Measurements from ENCODE around the gene DHRS7B.

The DHRS7B gene

DNA sequence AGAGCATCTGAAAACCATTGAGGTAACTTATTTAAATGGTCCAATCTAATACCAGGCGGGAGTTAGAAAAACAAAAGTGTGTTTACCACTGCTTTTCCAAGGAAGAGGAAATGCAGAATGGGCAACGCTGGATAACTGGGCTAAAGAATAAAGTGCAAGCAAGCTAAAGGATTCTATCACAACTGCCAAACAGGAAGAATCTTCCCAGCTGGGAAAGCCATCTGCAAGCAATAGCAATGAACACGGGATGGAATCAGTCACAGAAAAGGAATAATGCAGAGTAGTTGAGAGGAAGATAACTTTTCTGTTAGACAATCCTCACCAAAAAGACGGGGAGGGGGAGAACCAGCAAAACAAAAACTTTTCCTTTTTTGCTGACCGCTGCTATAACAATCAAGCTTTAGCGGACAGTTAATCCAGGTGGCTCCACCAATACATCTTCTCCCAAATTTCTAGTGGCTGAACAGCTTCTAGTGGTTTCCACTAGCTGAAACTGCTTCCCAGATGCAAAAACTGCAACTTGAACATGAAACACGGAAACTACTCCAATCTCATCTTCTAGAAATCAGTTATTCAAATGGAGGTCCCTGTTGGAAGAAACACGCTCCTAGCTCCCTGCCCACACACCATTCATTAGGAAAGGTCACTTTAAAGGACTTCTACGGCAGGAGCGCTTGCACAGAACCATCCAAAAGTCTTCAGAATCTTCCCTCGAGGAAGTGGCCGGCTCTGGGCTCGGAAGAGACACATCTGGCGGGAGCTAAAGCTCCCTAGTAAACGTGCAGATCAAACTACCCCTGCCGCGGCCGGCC lies 86.3 kb downstream of the DHRS7B start:
- no peak for DNase-seq

DNA sequence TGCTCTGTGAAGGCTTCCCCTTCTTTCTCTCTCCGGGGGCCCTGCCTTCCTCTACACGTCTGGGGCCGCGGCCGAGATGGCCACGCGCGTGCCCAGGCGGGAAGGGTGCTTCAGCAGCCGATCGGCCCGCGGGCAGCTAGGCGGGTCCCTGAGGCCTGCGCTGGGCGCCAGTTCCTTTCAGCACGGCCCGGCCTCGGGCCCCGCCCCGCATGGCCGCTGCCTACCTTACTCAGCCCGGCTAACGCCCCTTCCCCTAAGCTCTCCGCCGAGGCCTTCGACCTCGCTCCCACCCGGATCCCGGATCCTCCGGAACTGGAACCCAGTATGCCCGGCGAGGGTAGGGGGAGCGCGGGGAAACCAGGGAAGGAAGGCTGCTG lies 86.9 kb downstream of the DHRS7B start:
- peak; percentile 68 for DNase-seq

DNA sequence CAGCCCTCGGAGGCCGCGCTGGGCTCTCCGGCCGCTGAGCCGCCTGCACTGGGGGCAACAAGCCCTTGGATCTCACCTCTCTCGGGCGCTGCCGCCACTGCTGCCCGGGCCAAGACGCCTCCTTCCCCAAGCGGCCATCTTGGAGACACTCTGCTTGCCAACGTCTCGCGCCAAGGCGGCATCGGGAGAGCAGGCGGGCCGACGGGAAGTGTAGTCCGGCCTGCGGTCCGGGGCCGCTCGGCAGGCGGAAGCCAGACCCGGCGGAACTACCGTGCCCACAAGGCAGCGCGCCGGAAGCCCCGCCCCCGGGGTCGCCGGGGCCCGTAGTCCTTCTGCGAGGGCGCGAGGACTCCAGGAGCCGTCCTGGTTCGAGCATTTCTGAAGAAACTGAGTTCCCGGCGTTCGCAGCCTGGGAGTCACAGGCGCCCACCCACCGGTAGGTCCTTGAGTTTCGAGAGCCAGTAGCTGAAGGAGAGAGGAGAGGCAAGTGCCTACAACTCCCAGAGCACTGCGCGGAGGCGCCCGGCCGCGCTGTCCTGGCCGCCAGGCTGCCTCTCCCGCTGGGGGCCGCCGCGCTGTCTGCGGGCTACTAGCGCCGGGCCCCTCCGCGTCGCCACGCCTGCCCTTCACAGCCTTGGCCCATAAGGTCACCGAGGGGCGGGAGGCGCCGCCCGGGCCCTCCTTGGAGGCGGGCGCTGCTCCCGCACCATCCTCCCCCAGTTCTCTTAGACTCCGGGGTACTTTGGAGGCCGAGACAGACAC lies 87.4 kb downstream of the DHRS7B start, which contains the start of gene TMEM11:
TMEM11 (minus strand) TSS at position 147 of the 762 bp plus-strand sequence; CDS start at position 138, 9 bp downstream.
- peak; percentile 98 for DNase-seq

DNA sequence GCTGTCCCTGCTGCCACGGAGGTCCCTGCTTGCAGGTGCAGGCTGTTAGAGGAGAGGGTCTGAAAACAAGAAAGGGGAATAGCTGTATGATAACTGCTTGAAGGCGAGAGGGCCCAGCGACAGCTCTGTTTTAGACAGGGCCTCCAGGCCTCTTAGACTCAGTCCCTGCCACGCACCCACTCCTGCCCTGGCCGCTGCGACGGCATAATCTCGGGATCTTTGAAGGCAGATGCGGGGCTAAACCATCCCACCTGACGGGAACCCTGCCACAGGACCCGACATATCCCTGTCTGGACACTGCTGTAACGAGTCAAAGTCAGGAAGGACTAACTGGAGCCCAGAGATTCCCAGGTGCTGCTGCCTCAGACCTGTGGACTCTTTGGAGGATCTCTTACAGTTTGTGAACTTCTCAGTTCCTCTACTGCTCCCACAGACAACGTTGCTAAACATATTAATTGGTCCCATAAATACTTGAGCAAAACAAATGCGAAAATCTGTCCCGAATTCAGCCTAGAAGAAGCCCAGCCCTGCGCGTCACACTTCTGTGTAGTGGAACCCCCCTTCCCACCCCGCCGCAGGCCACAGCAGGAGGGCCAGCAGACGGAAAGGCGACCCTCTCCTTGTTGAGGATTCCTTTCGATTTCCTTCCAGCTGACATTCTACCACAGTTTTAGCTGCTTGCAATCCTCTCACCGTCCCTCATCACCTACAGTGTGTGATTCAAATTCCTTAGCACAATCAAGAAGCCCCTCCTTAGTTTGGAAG lies 88.2 kb downstream of the DHRS7B start:
- no peak for DNase-seq

DNA sequence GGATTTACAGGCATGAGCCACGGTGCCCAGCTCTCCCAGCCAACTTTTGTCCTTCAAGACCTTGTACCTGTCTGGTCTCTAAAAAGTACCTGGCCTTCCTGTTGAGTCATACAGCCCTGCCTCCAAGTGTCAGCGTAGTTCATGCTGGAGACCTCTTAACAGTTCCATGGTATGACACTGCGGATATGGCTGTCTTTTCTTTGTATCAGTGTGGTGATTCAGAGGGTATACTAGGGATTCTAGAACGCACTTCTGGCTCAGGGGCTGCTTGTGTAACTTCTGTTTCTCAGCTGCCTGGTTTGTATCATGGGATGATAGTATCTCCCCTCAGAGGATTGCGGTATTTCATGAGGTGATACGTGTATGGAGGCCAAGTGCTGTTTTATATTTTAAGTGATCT lies 89.2 kb downstream of the DHRS7B start:
- DNase-seq: no peak

DNA sequence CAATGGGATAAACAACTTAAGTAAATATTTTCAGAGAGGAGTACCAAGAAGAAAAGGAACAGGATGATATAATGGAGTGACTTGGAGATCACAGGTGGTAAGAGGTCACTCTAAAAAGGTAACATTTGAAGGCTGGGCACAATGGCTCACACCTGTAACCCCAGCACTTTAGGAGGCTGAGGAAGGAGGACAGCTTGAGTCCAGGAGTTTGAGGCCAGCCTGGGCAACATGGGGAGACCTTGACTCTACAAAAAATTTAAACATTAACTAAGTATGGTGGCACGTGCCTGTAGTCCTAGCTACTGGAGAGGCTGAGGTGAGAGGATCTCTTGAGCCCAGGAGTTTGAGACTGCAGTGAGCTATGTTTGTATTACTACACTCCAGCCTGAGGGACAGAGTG lies 90.6 kb downstream of the DHRS7B start:
- no peak for DNase-seq

DNA sequence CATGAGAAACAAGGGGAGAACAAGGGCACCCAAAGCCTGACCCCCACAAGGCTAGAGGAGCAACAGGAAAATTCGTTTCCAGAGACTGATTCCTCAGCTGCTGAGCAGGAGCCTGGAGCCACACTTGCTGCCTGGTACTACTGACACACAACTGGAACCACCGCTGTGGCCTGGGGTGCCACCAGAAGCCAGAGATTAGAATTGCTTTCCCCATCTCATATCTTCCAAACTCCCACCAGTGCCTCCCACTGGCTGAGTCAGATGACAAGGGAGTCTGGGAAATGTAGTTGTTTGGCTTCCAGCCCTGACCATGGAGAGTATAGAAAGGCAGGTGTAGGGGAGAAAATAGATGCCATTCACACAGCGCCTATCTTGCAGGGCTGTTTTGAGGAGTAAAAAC lies 91.3 kb downstream of the DHRS7B start:
- peak; percentile 61 for DNase-seq

DNA sequence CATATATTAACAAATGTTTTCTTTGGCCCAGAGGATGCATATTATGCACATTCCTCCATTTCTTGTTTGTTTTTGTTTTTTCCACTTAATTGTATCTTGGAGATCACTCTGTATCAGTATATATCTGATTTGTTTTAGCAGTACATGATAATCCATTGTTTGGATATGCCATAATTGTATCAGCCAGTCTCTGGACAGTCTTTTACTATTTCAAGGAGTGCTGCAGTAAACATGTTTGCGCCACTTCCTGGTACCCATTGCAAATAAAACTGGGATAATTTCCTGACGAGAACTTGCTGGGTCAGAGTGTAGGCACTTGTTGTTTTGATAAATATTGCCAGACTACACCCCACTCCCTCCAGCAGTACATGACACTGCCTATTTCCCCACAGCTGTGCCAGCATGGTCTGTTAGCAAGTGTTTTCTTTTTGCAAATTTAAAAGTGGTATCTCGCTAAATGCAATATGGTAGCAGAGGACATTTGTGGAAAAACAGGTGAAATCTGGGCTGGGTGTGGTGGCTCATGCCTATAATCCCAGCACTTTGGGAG lies 92.1 kb downstream of the DHRS7B start:
- DNase-seq: no peak

DNA sequence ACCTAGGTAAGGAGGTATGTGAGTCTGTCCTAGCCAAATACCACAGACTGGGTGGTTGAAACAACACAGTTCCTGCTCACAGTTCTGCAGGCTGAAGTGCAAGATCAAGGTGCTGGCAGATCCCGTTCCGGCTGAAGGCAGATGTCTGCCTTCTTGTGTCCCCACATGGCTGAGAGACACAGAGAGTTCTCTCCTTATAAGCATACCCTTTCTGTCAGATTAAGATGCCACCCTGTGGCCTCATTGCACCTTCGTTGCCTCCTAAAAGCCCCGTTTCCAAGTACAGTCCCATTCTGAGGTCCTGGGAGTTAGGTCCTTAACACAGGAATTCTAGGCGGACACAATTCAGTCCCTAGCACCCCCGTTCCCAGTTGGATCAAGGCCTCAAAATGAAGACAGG lies 96.3 kb downstream of the DHRS7B start:
- no peak for DNase-seq

DNA sequence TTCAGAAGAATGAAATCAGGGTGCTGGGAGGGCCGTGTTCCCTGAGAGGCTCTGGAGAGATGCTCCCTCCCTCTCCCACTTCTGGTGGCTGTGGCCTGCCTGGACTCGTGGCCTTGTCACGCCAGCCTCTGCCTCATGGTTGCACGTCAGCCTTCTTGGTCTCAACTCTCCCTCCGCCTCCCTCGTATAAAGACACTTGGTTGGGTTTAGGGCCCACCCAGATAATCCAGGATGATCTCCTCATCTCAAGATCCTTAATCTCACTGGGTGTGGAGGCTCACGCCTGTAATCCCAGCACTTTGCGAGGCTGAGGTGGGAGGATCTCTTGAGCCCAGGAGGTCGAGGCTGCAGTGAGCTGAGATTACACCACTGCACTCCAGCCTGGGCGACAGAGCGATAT lies 100.5 kb downstream of the DHRS7B start:
- peak; percentile 84 for DNase-seq

DNA sequence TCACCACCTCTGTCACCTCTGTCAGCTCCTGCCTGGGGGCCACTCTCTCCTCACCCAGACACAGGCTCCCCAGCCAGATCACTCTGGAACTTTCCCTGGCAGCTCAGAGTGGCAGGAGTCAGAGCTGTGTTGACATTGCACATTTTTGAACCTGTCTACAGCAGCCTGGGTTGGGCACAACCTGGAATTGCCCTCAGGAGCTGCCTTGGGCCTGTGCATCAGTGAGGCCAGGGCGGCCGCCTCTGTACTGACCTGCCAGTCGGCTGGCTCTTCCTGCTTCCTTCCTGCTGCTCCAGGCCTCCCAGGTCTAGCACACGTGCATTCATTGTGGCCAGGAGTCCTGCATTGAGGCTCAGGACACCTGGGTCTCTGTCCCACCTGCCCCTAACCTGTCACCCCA lies 101.3 kb downstream of the DHRS7B start:
- no peak for DNase-seq

DNA sequence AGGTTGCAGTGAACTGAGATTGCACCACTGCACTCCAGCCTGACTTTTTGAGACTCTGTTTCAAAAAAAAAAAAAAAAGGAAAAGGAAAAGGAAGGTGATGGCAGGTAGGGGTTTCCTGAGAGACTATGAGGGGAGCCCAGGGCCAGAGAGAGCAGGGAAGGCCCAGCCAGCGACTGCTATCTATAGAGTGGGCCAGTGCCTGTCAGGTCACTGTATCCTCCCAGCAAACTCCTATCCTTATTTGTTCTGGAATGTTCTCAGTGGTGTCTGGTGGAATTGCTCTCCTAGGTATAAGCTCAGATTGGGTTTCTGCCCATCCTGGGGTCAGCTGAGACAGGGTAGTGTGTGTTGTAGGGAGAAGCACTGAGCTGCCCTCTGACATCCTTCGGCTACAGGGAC lies 102.1 kb downstream of the DHRS7B start:
- no peak for DNase-seq

DNA sequence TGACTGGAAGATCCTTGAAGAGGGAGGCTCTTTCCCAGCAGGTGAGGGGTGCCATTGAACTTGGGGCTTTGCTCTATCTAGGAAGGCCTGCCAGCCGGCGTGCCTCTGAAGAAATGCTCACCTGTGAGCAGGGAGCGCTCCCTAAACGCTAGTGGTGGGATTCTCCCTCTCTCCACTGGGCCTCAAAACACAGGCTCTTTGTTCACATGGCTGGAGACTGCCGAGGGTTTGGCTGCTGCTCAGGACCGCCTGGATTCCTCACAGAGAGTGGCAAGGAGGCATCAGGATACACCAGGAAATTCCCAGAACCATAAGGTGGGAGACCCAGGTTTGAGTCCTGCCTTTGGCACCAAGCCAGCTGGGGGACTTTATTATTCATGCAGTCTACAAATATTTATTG lies 104.8 kb downstream of the DHRS7B start:
- DNase-seq: no peak

DNA sequence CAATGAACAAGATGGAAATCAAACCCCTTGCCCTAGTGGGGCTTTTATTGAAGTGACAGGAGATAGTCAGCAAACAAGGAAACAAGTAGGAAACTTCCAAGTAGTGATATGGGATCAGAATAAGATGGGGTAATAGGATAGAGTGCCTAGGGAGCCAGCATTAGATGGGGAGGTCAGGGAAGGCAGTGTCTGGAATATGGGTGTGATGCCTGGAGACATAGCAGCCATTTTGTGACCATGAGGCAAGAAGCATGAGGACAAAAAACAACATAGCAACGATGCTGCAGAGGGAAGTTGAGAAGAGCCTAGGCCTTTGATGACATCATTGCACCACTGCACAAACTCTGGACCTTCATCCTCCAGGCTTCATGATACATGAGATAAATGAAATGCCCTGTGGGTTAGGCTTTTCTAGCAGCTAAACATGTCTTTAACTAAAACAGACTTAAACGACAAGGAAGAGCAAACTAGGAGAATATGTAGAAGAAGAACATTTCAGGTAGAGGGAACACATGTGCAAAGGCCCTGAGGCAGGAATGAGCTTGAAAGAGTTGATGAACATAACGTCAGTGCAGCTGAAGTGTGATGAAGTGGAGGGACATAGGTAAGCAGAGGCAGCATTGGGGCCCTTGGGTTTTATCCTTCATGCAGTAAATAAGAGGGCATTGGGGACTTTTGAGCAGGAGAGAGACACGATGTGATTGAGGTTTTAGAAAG lies 105.4 kb downstream of the DHRS7B start:
- no peak for DNase-seq

DNA sequence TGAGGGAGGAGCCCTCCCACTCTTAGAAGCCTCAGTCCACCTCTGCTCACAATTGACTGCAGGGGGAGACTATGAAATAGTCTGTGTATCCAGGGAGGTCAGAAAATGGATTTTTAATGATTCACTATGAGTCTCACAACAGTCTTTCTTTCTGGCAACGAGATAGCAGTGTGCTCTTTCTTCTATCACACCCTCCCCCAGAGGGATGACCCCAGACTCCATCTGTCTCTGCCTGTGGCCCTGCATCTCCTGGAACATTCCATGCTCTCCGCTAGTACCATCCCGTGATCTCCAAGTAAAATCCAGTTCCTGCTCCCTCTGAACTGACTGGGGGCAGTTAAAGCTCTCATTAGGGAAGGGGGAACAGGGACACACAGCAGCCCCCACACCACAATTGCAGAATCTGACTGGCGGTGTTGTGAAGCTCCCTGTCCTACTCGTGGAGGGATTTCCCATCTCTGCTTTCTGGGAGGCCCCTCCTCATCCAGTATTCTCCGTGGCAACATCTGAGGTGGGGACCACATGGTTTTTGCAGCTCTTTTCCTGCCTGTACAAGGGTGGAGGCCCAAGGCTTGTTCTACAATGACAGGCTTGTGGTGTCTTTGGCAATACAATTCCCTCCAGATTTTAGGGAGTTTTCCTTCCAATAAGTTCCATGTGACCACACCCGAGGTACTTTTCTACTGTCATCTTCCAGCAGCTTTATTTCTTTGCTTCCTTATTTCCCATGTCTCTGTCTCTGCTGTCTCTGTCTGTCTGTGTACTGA lies 107.0 kb downstream of the DHRS7B start:
- DNase-seq: no peak

DNA sequence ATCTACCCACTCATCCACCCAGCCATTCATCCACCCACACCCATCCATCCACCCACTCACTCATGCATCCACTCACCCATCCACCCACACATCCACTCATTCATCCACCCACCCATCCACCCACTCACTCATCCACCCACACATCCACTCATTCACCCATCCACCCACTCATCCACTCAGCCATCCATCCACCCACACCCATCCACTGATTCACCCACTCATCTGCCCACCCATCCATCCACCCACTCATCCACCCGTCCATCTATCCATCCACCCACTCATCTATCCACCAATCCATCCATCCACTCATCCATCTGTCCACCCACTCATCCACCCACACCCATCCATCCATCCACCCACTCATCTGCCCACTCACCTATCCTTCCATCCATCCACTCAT lies 109.2 kb downstream of the DHRS7B start:
- no peak for DNase-seq

DNA sequence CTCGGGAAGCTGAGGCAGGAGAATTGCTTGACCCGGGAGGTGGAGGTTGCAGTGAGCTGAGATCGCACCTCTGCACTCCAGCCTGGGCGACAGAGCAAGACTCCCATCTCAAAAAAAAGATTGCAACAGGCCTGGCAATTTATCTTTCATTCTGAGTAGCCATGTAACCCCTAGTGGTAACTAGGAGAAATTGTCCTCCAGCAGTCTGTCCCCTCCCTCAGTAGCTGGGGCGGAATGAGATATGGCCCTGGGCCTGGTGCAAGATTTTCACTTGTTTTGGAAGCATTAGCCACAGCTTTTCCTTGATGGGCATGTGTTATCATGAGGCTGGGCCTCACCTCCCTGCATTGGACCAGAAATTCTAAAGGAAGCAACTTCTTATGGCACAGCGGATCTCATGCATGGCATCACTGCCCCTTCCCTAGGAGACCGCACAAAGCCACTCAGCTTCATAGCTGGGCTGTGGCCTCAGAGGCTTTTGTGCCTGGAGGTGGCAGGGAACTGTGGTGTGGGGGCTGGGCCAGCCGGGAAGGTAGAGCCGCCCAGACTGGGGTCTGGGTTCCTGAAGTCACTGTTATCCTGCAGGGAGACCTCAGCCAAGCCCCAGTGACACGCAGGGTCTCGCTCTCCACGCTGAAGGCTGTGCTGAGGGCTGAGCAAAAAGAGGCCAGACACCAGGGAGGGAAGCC lies 113.1 kb downstream of the DHRS7B start:
- peak; percentile 64 for DNase-seq

DNA sequence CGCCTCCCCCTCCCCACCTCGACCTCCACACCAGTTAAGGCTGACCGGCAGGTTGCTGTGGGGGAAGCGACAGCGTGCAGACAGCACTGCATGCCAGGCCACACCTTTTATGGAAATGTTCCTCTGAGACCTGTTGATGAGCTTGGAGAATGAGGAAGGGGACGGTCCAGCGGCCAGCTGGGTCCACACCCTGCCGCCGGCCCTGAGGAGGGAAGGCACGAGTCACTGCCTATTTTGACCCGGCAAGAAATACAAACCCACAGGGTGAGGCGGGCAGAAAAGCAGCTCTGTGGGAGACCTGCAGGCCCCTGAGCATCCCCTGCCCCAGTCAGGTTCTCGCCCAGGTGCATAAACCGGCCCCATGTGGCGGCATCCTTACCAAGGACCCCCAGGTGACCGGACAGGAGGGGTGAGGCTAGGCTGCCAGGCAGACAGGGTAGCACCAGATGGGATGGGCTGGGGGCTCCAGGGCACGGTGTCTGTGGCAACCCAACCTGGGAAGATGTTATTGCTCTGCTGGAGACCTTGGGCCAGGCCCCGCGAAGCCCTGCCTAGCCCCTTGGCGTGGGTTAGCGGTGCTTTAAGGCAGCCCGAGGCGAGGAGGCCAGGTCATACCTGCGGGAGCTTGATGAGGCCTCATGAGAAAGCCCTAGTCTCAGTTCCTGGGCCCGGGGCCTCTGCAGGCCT lies 113.7 kb downstream of the DHRS7B start:
- DNase-seq: no peak

Data from NCI-H82 (cell line).